WTC11 (cell line): ENCODE results near the gene DNAJA4.

Experiments
- ATF2 ChIP-seq: sonication (generic); formaldehyde crosslinking; IDR thresholded peaks from 2 replicates; pipeline ENCODE4 v1.8.1; 2022; ENCODE audit warnings: low read depth, missing genetic modification reagents, borderline replicate concordance
- CTCF ChIP-seq: fragments of 200-600 bp; IDR thresholded peaks from 2 replicates; pipeline ENCODE4 v1.8.0; 2022; ENCODE audit warnings: antibody characterized with exemption
- ESRRA ChIP-seq: sonication (generic); formaldehyde crosslinking; IDR thresholded peaks from 2 replicates; pipeline ENCODE4 v1.8.1; 2022; ENCODE audit warnings: mild to moderate bottlenecking, missing genetic modification reagents, borderline replicate concordance
- PREB ChIP-seq: sonication (generic); formaldehyde crosslinking; IDR thresholded peaks from 2 replicates; pipeline ENCODE4 v1.8.1; 2022; ENCODE audit warnings: mild to moderate bottlenecking, missing genetic modification reagents, moderate library complexity, borderline replicate concordance
- SMAD3 ChIP-seq: sonication (generic); formaldehyde crosslinking; IDR thresholded peaks from 2 replicates; pipeline ENCODE4 v1.8.0; 2022; ENCODE audit warnings: missing genetic modification reagents, mild to moderate bottlenecking, borderline replicate concordance
- ZBTB21 ChIP-seq: sonication (generic); formaldehyde crosslinking; IDR thresholded peaks from 2 replicates; pipeline ENCODE4 v1.8.1; 2023; ENCODE audit warnings: mild to moderate bottlenecking, missing genetic modification reagents, borderline replicate concordance

GRCh38 chr15:78264304-78265136, at the start of gene DNAJA4:
- no peak for TF ChIP-seq CTCF
- TF ChIP-seq ZBTB21: no peak
- TF ChIP-seq SMAD3: no peak
- TF ChIP-seq ESRRA: no peak
- no peak for TF ChIP-seq ATF2
- TF ChIP-seq PREB (CRISPR knock-in tag): no peak
